Psoas muscle (tissue), 8 donors: ENCODE results near the gene COL4A6. TPM values are rescaled to one million over a fixed set of nuclear protein-coding genes. Genes with fewer than 3 reads are reported as not detected.

ENCODE experiments used
- ATAC-seq, 4 donors: fragments of 200-7000 bp; cut with Tn5 transposase; one replicate each; pipeline ENCODE4 v1.9.1; 2020; ENCODE audit warnings: moderate library complexity in 3 of 4, mild to moderate bottlenecking in 2 of 4
- DNase-seq, 2 donors: peaks; one replicate each; pipeline ENCODE4 v3.0.0-alpha.2; 2020
- H3K27ac ChIP-seq: fragments of 200-600 bp; one replicate; pipeline ENCODE4 v1.8.0; 2022
- H3K27me3 ChIP-seq, 3 donors: fragments of 200-600 bp in 1 of 3; one replicate each; pipeline versions ENCODE4 v1.6.1 to v1.8.0; 2013 to 2022; ENCODE audit warnings: low read length in 2 of 3, mild to moderate bottlenecking in 2 of 3, moderate library complexity in 1 of 3; ENCODE audit not compliant: insufficient read depth in 3 of 3
- H3K36me3 ChIP-seq, 2 donors: fragments of 200-600 bp in 1 of 2; one replicate each; pipeline versions ENCODE4 v1.6.1 to v1.8.0; 2013 to 2022; ENCODE audit warnings: low read depth in 1 of 2, mild to moderate bottlenecking in 1 of 2, moderate library complexity in 1 of 2; ENCODE audit not compliant: insufficient read depth in 1 of 2
- H3K4me1 ChIP-seq: fragments of 200-600 bp; one replicate; pipeline ENCODE4 v1.8.0; 2022
- H3K4me3 ChIP-seq: fragments of 200-600 bp; one replicate; pipeline ENCODE4 v1.8.0; 2022; ENCODE audit warnings: mild to moderate bottlenecking
- H3K9me3 ChIP-seq: fragments of 200-600 bp; one replicate; pipeline ENCODE4 v1.8.0; 2022
- CTCF ChIP-seq: fragments of 200-600 bp; IDR thresholded peaks from one replicate; pipeline ENCODE4 v1.8.0; 2022; ENCODE audit warnings: antibody characterized with exemption
- WGBS, 3 donors: extraction: QIAGEN DNeasy Blood & Tissue Kit; methylation state at CpG; one replicate each; pipeline versions ENCODE4 v1.1.6 to v1.1.7; 2013; 5-methylcytosine and 5-hydroxymethylcytosine counted together
- intact Hi-C, 2 donors: fragments of 100-400 bp; cut with DNase I; formaldehyde crosslinking; loops; one replicate each; pipeline versions ENCODE4 v1.11.0 to v1.14.2; 2022
- polyA plus RNA-seq, 3 donors: library from polyadenylated mRNA; stranded (reverse); fragments of 200-250 nt; gene quantifications; one replicate each; pipeline ENCODE4 v1.2.3, GENCODE V29; 2013
- total RNA-seq, 4 donors: library from RNA; stranded (reverse); fragmentation: NEBNext Ultra II Directional in 2 of 4; extraction: Animal tissue kit (Norgen Biotek cat#: 25700) in 2 of 4; gene quantifications; one replicate each; pipeline versions ENCODE4 v1.2.1 to v1.2.4, GENCODE V29; 2021 to 2023
- donor health status: healthy with polysubstance abuse.
- donor health status: DM: no; HTN: no; CAD: no; lungs with moderate emphysema.
- donor health status: Bipolar disorder and iron deficiency.
- donor health status: healthy.
- donor health status: DM: yes; HTN: yes; CAD: no.
- donor health status: DM: no; HTN: no; CAD: no.
- donor health status: DM: no; HTN: no; CAD: no.
- donor health status: DM: yes; HTN: yes; CAD: no.

The COL4A6 gene
- total and polyA plus RNA-seq, 7 donors = 0.17 to 3.6 (median 0.68) TPM

GRCh38 chrX:108230574-108230973, 207.6 kb downstream of the COL4A6 start:
- DNase-seq = no peak
- no peaks in the 10 kb centered on the region for H3K4me1 ChIP-seq
- H3K27me3 ChIP-seq = peaks cover 0 to 37% (median 0%) of the 10 kb centered on the region in 3 donors
- no peak overlapping the region for H3K4me3 ChIP-seq
- no peak overlapping the region for H3K27ac ChIP-seq
- ATAC-seq = no peak
- H3K9me3 ChIP-seq = no peaks in the 10 kb centered on the region
- WGBS, 3 donors = 66 to 94% (median 88%) methylated on average over 1 of the region's 1 CpG
- intact Hi-C loops = no loop called here
- no peaks in the 10 kb centered on the region for H3K36me3 ChIP-seq
- no peak for TF ChIP-seq CTCF

GRCh38 chrX:108224727-108225621, 213.2 kb downstream of the COL4A6 start:
- DNase-seq (peak in 1 of 2 donors; percentile 31), ATAC-seq (peak in 1 of 4 donors; percentile 70)
- 18 to 26% (median 19%) methylated on average over 7 to 11 of the region's 11 CpGs for WGBS, 3 donors
- Histone ChIP-seq H3K27ac (no peak overlapping the region), H3K4me1 (no peaks in the 10 kb centered on the region), H3K9me3 (no peaks in the 10 kb centered on the region), H3K27me3 (peaks cover 0 to 21% (median 0%) of the 10 kb centered on the region in 3 donors), H3K36me3 (no peaks in the 10 kb centered on the region), H3K4me3 (no peak overlapping the region)
- peak; percentile 52 for TF ChIP-seq CTCF
- intact Hi-C loops = loop anchor here (5.0 kb wide), 2 partner anchors 82 to 312 kb away; no protein-coding TSS in a partner anchor

GRCh38 chrX:108224218-108224617, 214.0 kb downstream of the COL4A6 start:
- Histone ChIP-seq H3K27me3 (peaks cover 0 to 16% (median 0%) of the 10 kb centered on the region in 3 donors), H3K4me1 (no peaks in the 10 kb centered on the region), H3K36me3 (no peaks in the 10 kb centered on the region), H3K4me3 (no peak overlapping the region), H3K9me3 (no peaks in the 10 kb centered on the region), H3K27ac (no peak overlapping the region)
- 73 to 100% (median 76%) methylated on average over 2 of the region's 2 CpGs for WGBS, 3 donors
- intact Hi-C loops = loop anchor here (5.0 kb wide), 2 partner anchors 83 to 313 kb away; no protein-coding TSS in a partner anchor
- TF ChIP-seq CTCF = no peak
- no peak for DNase-seq
- ATAC-seq = no peak

- ATAC-seq (no peak), DNase-seq (no peak)
- 64 to 75% (median 65%) methylated on average over 5 of the region's 5 CpGs for WGBS, 3 donors
- H3K4me3 ChIP-seq = no peak overlapping the region
- H3K27ac ChIP-seq = no peak overlapping the region
- peaks cover 0 to 16% (median 0%) of the 10 kb centered on the region in 3 donors for H3K27me3 ChIP-seq
- H3K4me1 ChIP-seq = no peaks in the 10 kb centered on the region
- H3K9me3 ChIP-seq = no peaks in the 10 kb centered on the region
- no peak for TF ChIP-seq CTCF
- intact Hi-C loops = loop anchor here (5.0 kb wide), 2 partner anchors 84 to 314 kb away; no protein-coding TSS in a partner anchor
- H3K36me3 ChIP-seq = no peaks in the 10 kb centered on the region
Observed at GRCh38 chrX:108223585-108223984, 214.6 kb downstream of the COL4A6 start.
